HG02610 (cell line): ENCODE measurements around the gene PRSS22.

Experiments
- ATAC-seq: cut with Tn5 transposase; IDR thresholded peaks from one replicate; pipeline ENCODE4 v1.9.1; 2021; ENCODE audit warnings: mild to moderate bottlenecking, moderate library complexity; ENCODE audit not compliant: unreplicated experiment

Gene PRSS22

DNA sequence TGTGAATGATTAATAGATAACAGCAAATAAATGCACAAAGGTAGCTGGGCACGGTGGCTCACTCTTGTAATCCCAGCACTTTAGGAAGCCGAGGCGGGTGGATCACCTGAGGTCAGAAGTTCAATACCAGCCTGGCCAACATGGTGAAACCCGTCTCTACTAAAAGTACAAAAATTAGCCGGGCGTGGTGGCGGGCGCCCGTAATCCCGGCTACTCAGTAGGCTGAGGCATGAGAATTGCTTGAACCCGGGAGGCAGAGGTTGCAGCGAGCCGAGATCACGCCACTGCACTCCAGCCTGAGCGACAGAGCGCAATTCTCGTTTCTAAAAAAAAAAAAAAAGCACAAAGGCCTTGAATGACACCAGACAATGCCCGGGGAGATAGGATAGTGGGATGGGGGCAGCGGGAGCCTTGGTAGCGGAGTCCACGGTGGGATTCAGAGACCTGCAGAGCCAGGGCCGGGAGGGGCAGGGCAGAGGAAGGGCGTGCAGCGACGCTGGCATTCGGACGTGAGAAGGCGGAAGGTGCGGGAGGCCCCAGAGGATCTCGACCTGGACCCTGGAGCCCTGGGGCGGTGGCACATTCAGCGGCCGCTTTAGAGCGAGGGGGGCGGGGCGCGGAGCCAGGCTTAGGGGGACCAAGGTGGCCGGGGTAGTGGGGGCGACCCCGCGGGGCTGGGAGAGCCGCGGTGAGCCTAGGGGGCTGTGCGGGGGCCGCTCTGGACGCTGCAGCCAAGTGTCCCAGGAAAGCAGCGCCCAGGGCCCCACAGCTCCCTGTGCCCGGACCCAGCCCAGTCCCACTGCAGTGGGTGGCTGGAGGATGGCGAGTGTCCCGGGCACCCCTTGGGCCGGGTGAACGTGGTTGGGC lies 24.0 kb upstream of the PRSS22 start:
- ATAC-seq, result no peak

DNA sequence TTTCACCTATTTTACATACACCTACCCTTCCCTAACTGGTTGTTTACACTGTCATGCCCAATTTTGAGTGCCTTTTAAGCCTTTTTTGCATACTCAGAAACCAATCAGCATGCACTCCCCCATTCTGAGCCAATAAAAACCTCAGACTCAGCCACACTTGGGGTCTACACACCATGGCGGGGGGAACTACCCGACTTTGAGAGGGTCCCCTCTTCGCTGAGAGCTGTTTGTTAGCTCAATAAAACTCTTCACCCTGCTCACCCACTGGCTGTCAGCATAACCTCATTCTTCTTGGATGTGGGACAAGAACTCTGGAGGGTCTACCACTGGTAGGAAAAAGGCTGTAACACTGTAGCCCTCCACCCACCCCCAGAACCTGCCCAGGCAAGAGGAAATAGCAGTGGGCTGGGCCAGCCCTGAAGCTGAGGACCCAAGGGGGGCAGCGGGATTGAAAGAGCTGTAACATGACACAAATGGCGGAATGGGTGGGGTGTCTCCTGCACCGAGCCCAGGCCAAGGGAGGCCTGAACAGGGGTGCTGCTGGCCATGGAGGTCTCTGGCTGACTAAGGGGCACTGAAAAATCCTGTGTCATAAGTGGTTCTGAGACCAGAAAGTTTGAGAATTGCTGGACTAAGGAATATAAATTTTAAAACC lies 22.0 kb upstream of the PRSS22 start:
- no peak for ATAC-seq

DNA sequence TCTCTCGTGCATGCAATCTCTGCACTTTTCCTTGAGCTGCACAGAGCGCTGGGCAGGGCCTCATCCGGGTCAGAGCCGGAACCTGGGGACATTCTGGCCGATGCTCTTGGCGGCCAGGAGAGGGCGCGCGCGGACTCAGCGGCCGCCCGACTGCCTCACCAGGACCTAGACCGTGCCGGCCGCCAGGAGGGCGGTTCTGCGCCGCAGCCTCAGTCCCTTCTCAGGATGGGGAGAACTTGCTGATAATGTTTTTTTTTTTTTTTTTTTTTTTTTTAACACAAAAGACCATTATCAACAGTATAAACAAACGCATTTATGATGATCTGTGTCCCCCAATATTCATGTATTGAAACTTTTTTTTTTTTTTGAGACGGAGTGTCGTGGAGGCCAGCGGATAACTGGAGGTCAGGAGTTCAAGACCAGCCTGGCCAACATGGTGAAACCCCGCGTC lies 17.0 kb upstream of the PRSS22 start:
- peak; percentile 49 for ATAC-seq

GRCh38 chr16:2874032-2874911 lies 16.3 kb upstream of the PRSS22 start:
- no peak for ATAC-seq

DNA sequence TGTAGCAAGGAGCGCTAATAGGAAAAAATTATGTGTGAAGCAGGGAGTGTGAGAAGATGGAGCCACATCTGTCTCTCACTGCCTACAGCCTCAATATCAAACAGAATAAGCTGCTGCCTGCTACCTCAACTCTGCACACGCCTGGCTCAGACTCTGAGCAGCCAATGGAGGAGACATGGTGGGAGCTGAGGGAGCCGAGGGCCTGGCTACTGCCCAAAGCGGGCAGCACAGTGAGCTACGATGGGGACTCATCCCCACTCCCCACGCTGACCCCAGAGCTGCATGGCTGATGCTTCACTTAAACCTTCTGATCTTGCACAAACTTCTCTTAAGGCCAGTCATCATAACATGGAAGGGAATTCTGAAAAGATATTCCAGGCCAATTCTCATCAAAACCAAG lies 14.0 kb upstream of the PRSS22 start:
- no peak for ATAC-seq

GRCh38 chr16:2867987-2868789 lies 10.2 kb upstream of the PRSS22 start:
- peak; percentile 78 for ATAC-seq

DNA sequence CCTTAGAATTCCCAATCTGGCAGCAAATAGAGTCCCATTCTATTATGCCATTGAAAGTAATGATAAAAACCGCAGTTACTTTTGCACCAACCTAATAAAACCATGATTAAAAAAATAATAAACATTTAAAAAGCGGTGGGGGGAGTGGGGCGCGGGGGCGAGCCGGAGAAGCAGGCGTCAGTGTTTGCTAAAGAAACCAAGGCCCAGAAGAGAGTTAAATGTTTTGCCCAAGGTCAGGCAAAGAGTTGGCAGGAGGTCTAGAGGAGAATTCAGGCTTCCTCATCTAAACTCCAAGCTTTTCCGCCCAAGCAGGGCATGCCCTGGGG lies 9.7 kb upstream of the PRSS22 start:
- ATAC-seq, result no peak

DNA sequence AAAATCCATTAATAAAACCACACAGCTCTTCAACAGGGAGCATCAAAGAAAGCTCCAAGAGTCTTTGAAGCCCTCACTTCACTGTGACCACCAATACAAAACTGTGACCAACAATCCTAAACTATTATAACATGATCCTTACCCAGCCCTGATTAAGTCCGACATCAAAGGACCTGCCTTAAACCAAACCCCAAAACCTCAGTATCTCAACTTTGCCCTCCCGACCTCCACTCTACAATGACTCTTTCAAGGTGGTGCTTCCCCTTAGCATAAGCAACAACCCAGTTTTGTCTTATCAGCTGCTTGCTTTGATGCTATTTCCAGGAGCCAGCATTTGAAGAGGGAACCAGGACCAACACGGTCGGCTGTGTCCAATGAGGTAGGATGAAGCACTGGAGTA lies 8.5 kb upstream of the PRSS22 start:
- ATAC-seq, result no peak

DNA sequence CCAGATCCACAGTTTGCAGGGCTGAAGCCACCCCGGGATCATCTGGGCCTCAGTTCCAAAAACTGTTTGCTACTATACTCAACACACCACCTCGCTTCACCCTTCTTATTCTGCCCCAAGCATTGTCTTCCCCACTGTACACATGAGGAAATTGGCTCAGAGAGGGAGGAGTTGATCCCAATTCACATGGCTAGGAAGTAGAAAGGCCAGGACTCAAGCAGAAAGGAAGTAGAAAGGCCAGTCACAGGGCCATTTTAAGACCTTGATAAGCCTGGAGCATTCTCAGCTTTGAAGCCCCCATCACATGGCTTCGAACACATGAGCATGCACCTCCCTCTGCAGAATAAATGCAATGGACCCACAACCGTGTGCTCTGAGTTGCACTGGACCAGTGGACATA lies 7.7 kb upstream of the PRSS22 start:
- no peak for ATAC-seq

GRCh38 chr16:2860826-2861567 lies 3.0 kb upstream of the PRSS22 start:
- ATAC-seq, result no peak

DNA sequence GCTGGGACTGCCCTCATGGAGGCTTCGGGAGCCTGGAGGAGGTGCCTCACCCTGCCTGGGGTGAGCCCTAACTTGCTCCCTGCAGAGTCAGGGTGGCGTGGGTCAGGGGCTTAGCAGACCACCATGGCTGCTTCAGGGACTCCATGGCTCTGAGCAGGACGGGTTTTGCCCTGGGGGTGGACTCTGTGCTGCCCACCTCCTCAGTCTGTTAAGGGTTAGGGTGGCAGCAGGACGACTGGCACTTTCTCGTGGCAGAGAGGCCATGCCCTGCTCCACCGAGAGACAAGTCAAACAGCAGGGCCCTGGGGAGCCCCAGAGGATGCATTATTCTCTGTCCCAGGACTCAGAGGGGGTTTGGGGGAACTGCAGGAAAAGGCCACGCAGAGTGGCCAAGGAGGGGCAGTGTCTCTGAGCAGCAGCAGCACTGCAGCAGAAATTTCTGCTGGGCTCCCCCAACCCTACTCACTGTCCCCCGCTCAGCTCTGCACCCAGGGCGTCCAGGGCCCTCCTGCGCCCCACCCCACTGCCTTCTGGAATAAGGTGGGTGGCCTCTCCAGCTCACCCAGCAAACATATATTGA lies 1.8 kb upstream of the PRSS22 start:
- ATAC-seq, result no peak

- no peak for ATAC-seq
These were observed 465 bp upstream of the PRSS22 start for GRCh38 chr16:2858245-2859025.

DNA sequence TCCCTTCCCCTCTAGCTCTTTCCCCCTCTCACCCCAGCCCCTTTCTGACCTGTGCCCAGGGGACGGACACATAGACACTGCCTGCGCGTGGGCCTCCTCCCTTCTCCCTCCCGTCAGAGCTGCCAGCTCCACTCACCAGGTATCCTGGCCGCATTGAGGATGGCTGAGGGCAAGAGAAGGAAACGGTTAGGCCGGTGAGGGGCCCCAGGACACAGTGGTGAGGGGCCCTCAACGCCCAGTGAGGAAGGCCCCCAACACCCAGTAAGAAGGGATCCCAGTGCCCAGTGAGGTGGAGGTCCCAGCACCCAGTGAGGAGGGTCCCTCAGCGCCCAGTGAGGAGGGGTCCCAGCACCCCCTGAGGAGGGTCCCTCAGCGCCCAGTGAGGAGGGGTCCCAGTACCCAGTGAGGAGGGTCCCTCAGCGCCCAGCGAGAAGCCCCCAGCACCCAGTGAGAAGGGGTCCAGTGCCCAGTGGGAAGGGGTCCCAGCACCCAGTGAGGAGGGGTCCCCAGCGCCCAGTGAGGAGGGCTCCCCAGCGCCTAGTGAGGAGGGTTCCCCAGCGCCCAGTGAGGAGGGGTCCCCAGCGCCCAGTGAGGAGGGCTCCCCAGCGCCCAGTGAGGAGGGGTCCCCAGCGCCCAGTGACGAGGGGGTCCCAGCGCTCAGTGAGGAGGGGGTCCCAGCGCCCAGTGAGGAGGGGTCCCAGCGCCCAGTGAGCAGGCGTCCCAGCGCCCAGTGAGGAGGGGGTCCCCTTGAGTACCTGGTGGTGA lies 1.1 kb downstream of the PRSS22 start:
- ATAC-seq, result no peak

GRCh38 chr16:2856061-2856670 lies 1.8 kb downstream of the PRSS22 start:
- ATAC-seq, result no peak

DNA sequence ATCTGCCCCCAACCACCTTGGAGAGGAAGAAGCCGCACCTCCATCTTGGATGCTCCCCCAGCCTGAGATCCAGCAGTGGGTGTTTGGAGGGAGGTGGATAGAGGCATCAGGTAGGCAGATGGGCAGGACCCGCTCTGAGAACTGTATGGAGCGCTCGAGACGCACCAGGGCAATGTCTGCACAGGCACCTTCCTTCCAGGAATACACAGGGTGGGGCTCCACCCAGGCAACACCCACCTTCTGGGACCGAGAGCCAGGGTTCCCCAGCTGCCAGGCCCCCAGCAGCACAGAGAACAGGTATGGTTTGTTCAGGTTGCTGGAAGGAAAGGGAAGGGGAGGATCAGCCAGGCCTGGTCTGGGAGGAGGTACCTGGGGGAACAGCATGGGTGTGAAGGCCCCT lies 2.4 kb downstream of the PRSS22 start:
- ATAC-seq, result no peak

DNA sequence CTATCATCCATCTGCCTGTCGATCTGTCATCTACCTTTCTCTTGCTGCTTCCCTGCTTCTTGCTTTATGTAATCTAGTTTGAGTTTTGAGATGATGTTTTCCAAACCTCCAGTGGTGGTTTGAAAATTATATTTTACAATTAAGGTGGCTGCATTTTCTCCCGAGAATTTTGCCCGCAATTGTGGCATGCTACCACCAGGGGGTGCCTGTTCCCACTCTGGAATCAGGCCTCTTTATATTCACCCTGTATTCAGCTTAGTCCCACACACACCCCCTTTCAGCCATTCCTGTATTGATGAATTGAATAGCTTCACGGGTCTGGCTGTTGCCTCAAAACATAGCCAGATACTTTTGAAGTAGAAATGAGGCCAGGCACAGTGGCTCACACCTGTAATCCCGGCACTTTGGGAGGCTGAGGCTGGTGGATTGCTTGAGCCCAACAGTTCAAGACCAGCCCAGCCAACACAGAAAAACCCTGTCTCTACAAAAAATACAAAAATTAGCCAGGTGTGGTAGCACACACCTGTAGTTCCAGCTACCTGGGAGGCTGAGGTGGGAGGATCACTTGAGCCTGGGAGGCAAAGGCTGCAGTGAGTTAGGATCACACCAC lies 3.2 kb downstream of the PRSS22 start:
- no peak for ATAC-seq

DNA sequence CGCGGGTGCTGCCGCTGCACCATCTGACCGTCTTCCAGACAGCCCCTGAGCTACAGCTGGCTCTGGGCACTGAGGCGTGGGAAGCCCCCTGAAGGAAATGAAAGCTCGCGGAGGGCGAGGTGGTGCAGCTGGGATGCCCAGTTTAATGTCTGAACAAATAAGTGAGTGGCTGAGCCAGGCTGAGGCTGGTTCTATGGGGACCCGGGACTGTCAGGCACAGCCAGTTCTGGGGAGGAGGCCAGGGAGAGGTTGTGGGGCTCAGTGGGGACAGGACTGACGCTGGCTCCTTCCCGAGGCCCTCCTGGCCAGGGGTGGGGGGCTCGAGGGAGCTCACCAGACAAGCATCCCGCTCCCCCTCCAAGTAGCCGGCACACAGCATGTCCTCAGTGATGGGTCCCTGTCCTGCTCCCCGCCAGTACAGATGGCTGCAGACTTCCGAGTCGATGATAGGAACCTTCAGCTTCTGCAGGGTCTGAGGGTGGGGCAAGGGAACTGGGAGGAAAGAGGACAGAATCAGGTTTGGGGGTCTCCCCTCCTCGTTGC lies 4.4 kb downstream of the PRSS22 start:
- ATAC-seq, result no peak
